ENCODE data around the gene ZNF195.
"Not testable (repeated sequence)": the region's sequence is repeated elsewhere in the genome, so short reads cannot be mapped to it uniquely, and the experiment has no call there.

The ZNF195 gene

GRCh38 chr11:3402181-3402860, 23.4 kb upstream of the ZNF195 start:
- H3K27me3 ChIP-seq; H3K4me1 ChIP-seq; H3K9me3 ChIP-seq; H3K36me3 ChIP-seq; H3K27ac ChIP-seq; H3K4me3 ChIP-seq; intact Hi-C loops (cut with DNase I; ENCODE audit: low total_unique reads); DNase-seq: not testable (repeated sequence)

- intact Hi-C loops (cut with DNase I; ENCODE audit: low total_unique reads); H3K36me3 ChIP-seq; H3K27me3 ChIP-seq: not testable (repeated sequence)
Measured at GRCh38 chr11:3401052-3401451, 22.1 kb upstream of the ZNF195 start.

GRCh38 chr11:3398509-3398908, 19.6 kb upstream of the ZNF195 start:
- intact Hi-C loops (cut with DNase I; ENCODE audit: low total_unique reads); H3K27me3 ChIP-seq; H3K27ac ChIP-seq; H3K4me1 ChIP-seq; H3K4me3 ChIP-seq; DNase-seq; H3K36me3 ChIP-seq; H3K9me3 ChIP-seq: not testable (repeated sequence)

More at GRCh38 chr11:3401052-3401451, 22.1 kb upstream of the ZNF195 start:
- H3K4me1 ChIP-seq, H3K4me3 ChIP-seq, H3K9me3 ChIP-seq, DNase-seq, H3K27ac ChIP-seq: not testable (repeated sequence)

GRCh38 chr11:3398106-3398505, 19.2 kb upstream of the ZNF195 start:
- intact Hi-C loops (cut with DNase I; ENCODE audit: low total_unique reads); H3K4me1 ChIP-seq; H3K36me3 ChIP-seq; H3K9me3 ChIP-seq; H3K4me3 ChIP-seq; H3K27ac ChIP-seq; H3K27me3 ChIP-seq; DNase-seq: not testable (repeated sequence)

GRCh38 chr11:3397210-3397609, 18.3 kb upstream of the ZNF195 start:
- H3K27ac ChIP-seq; DNase-seq; H3K9me3 ChIP-seq; H3K4me1 ChIP-seq; H3K27me3 ChIP-seq; H3K4me3 ChIP-seq; intact Hi-C loops (cut with DNase I; ENCODE audit: low total_unique reads); H3K36me3 ChIP-seq: not testable (repeated sequence)

- H3K36me3 ChIP-seq; H3K4me3 ChIP-seq; H3K27ac ChIP-seq; DNase-seq; intact Hi-C loops (cut with DNase I; ENCODE audit: low total_unique reads); H3K4me1 ChIP-seq; H3K27me3 ChIP-seq; H3K9me3 ChIP-seq: not testable (repeated sequence)
Measured at GRCh38 chr11:3395468-3395867, 16.5 kb upstream of the ZNF195 start.

GRCh38 chr11:3394956-3395355, 16.0 kb upstream of the ZNF195 start:
- not testable (repeated sequence) for H3K4me3 ChIP-seq

GRCh38 chr11:3393450-3393849, 14.5 kb upstream of the ZNF195 start:
- H3K9me3 ChIP-seq; H3K4me3 ChIP-seq; DNase-seq; intact Hi-C loops (cut with DNase I; ENCODE audit: low total_unique reads); H3K36me3 ChIP-seq; H3K4me1 ChIP-seq; H3K27me3 ChIP-seq; H3K27ac ChIP-seq: not testable (repeated sequence)

More at GRCh38 chr11:3394956-3395355, 16.0 kb upstream of the ZNF195 start:
- H3K27me3 ChIP-seq; H3K9me3 ChIP-seq; DNase-seq; intact Hi-C loops (cut with DNase I; ENCODE audit: low total_unique reads); H3K27ac ChIP-seq; H3K4me1 ChIP-seq; H3K36me3 ChIP-seq: not testable (repeated sequence)

GRCh38 chr11:3382613-3383285, 3.8 kb upstream of the ZNF195 start:
- TF ChIP-seq CTCF (IDR thresholded peaks at IDR 0.05) = no peak
- no peak overlapping the region for H3K4me3 ChIP-seq
- no peak overlapping the region for H3K27ac ChIP-seq
- peaks cover 0 to 8% (median 0%) of the 10 kb centered on the region in 3 donors for H3K36me3 ChIP-seq
- intact Hi-C loops (cut with DNase I; ENCODE audit: low total_unique reads) = no loop called here
- no peaks in the 10 kb centered on the region for H3K27me3 ChIP-seq
- no peaks in the 10 kb centered on the region for H3K9me3 ChIP-seq
- H3K4me1 ChIP-seq = peaks cover 0 to 12% (median 5%) of the 10 kb centered on the region in 4 donors
- no peak for DNase-seq

Measured in tibial artery (tissue), 4 donors.